K562 (cell line): ENCODE results near the gene MRPL58. TPM values are rescaled to one million over a fixed set of nuclear protein-coding genes. Genes with fewer than 3 reads are reported as not detected.

Experiments
- ATF1 ChIP-seq, 2 experiments: fragments of 450-650 bp in 1 of 2; IDR thresholded peaks; 2 replicates each; pipeline ENCODE4 v1.6.1; 2016; ENCODE audit warnings: missing compliant biosample characterization in 1 of 2, missing genetic modification characterization in 1 of 2
- EP300 ChIP-seq: IDR thresholded peaks from 2 replicates; pipeline ENCODE4 v1.6.1; 2012; ENCODE audit warnings: low read length, improper control_type of control experiment
- ESRRA ChIP-seq: fragments of 450-650 bp; IDR thresholded peaks from 2 replicates; pipeline ENCODE4 v1.6.1; 2014; ENCODE audit warnings: low read depth, mild to moderate bottlenecking, moderate library complexity, borderline replicate concordance
- HDAC2 ChIP-seq: fragments of 450-650 bp; IDR thresholded peaks from 2 replicates; pipeline ENCODE4 v1.6.1; 2016; ENCODE audit warnings: mild to moderate bottlenecking
- MXD1 ChIP-seq: fragments of 250-450 bp; sonication (Bioruptor Pico); IDR thresholded peaks from 2 replicates; pipeline ENCODE4 v1.8.0; 2021; ENCODE audit warnings: borderline replicate concordance, mild to moderate bottlenecking, moderate library complexity; ENCODE audit not compliant: poor library complexity, severe bottlenecking
- PHTF2 ChIP-seq: fragments of 250-450 bp; sonication (Bioruptor Pico); IDR thresholded peaks from 2 replicates; pipeline ENCODE4 v1.5.0; 2021; ENCODE audit warnings: mild to moderate bottlenecking
- RAD21 ChIP-seq, 2 experiments: fragments of 250-450 bp in 1 of 2; fragments of 450-650 bp in 1 of 2; sonication (Bioruptor Pico) in 1 of 2; formaldehyde crosslinking in 1 of 2; IDR thresholded peaks in 1 of 2; conservative IDR thresholded peaks in 1 of 2; 2 replicates each; pipeline versions ENCODE4 v1.4.0 to v1.8.0; 2020 to 2022; ENCODE audit warnings: mild to moderate bottlenecking in 2 of 2, moderate library complexity in 1 of 2
- XRCC3 ChIP-seq: fragments of 450-650 bp; IDR thresholded peaks from 2 replicates; pipeline ENCODE4 v1.6.1; 2017; ENCODE audit warnings: mild to moderate bottlenecking, moderate library complexity
- polyA plus RNA-seq, 8 experiments: library from polyadenylated mRNA; depleted of rRNA in 4 of 8; stranded (reverse) in 5 of 8; unstranded in 3 of 8; fragments of >200 nt; fragmentation: Nextera tagmentation in 2 of 8; fragmentation: Illumina TruSeq in 1 of 8; extraction: Ambion mirVana in 2 of 8; extraction: Trizol in 1 of 8; gene quantifications; 2 replicates each; pipeline versions ENCODE4 v1.2.1 to v1.2.3, GENCODE V29; 2011 to 2014; ENCODE audit warnings: inconsistent platforms in 1 of 8, missing spikeins in 1 of 8
- total RNA-seq, 7 experiments: library from RNA; depleted of rRNA in 6 of 7; stranded (reverse); fragments of >200 nt in 6 of 7; fragmentation: Illumina TruSeq in 2 of 7; extraction: Trizol in 2 of 7; gene quantifications; 2 replicates each; pipeline versions ENCODE4 v1.2.1 to v1.2.3, GENCODE V29; 2011 to 2021; ENCODE audit warnings: low replicate concordance in 1 of 7
- TF ChIP-seq, protein P1 (sequence below): sonication (generic); formaldehyde crosslinking; IDR thresholded peaks from 2 replicates; pipeline ENCODE4 v1.8.0; 2022; ENCODE audit warnings: missing genetic modification reagents, mild to moderate bottlenecking, borderline replicate concordance
- TF ChIP-seq, protein P2 (sequence below): IDR thresholded peaks from 2 replicates; pipeline ENCODE4 v1.6.1; 2016; ENCODE audit warnings: missing genetic modification characterization, missing compliant biosample characterization
- TF ChIP-seq, protein P3 (sequence below), 2 experiments: fragments of 450-650 bp; IDR thresholded peaks; 2 replicates each; pipeline ENCODE4 v1.6.1; 2016
- TF ChIP-seq, protein P4 (sequence below), 2 experiments: fragments of 450-650 bp; formaldehyde crosslinking in 1 of 2; IDR thresholded peaks; 2 replicates each; pipeline versions ENCODE4 v1.4.0 to v1.6.1; 2014 to 2020; ENCODE audit warnings: mild to moderate bottlenecking in 2 of 2, borderline replicate concordance in 1 of 2, low read depth in 1 of 2

MRPL58 gene
- total and polyA plus RNA-seq, 9 of the 15 experiments (the other 6 are each of a cell fraction or from before 2014, with no cell fraction given), result 30.8 to 107 (median 72.4) TPM

DNA sequence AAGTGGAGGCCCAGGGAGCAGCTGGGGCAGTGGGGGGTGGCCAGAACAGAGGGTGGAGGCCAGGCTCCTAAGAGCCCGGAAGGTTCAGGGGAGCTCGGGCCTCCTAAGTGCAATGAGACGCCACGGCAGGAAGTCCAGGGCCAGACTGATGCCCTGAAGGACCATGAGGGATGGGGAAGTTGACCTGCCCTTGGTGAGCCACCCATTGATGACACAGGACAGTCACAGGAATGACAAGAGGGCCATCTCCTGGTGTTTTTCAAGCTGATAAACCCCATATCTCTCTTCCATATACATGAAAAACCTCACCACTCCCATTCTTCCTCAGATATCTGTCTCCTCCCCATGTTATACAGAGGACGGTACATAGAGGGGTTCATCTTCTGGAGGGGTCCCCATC lies 5.8 kb upstream of the MRPL58 start (continued):
- TF ChIP-seq HDAC2 (0 out of 2 replicates have a peak, but pooled peaks have one; percentile 16), RAD21 (CRISPR knock-in tag; conservative IDR thresholded peaks at IDR 0.05 in 1 of 2, IDR thresholded peaks at IDR 0.05 in 1 of 2) (peak; percentile 89 to 96), MXD1 (CRISPR knock-in tag) (no peak), ATF1 (CRISPR knock-in tag; IDR thresholded peaks at IDR 0.05) (no peak), ATF1 (tag; IDR thresholded peaks at IDR 0.05) (peak; percentile 40), XRCC3 (no peak), EP300 (no peak), ESRRA (peak; percentile 85), PHTF2 (no peak)
- TF ChIP-seq, protein P1, sequence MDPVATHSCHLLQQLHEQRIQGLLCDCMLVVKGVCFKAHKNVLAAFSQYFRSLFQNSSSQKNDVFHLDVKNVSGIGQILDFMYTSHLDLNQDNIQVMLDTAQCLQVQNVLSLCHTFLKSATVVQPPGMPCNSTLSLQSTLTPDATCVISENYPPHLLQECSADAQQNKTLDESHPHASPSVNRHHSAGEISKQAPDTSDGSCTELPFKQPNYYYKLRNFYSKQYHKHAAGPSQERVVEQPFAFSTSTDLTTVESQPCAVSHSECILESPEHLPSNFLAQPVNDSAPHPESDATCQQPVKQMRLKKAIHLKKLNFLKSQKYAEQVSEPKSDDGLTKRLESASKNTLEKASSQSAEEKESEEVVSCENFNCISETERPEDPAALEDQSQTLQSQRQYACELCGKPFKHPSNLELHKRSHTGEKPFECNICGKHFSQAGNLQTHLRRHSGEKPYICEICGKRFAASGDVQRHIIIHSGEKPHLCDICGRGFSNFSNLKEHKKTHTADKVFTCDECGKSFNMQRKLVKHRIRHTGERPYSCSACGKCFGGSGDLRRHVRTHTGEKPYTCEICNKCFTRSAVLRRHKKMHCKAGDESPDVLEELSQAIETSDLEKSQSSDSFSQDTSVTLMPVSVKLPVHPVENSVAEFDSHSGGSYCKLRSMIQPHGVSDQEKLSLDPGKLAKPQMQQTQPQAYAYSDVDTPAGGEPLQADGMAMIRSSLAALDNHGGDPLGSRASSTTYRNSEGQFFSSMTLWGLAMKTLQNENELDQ (CRISPR knock-in tag), result no peak
- TF ChIP-seq, protein P2, sequence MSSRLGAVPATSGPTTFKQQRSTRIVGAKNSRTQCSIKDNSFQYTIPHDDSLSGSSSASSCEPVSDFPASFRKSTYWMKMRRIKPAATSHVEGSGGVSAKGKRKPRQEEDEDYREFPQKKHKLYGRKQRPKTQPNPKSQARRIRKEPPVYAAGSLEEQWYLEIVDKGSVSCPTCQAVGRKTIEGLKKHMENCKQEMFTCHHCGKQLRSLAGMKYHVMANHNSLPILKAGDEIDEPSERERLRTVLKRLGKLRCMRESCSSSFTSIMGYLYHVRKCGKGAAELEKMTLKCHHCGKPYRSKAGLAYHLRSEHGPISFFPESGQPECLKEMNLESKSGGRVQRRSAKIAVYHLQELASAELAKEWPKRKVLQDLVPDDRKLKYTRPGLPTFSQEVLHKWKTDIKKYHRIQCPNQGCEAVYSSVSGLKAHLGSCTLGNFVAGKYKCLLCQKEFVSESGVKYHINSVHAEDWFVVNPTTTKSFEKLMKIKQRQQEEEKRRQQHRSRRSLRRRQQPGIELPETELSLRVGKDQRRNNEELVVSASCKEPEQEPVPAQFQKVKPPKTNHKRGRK, result no peak
- TF ChIP-seq, protein P3, sequence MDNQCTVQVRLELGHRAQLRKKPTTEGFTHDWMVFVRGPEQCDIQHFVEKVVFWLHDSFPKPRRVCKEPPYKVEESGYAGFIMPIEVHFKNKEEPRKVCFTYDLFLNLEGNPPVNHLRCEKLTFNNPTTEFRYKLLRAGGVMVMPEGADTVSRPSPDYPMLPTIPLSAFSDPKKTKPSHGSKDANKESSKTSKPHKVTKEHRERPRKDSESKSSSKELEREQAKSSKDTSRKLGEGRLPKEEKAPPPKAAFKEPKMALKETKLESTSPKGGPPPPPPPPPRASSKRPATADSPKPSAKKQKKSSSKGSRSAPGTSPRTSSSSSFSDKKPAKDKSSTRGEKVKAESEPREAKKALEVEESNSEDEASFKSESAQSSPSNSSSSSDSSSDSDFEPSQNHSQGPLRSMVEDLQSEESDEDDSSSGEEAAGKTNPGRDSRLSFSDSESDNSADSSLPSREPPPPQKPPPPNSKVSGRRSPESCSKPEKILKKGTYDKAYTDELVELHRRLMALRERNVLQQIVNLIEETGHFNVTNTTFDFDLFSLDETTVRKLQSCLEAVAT (IDR thresholded peaks at IDR 0.05), result no peak
- TF ChIP-seq, protein P4, sequence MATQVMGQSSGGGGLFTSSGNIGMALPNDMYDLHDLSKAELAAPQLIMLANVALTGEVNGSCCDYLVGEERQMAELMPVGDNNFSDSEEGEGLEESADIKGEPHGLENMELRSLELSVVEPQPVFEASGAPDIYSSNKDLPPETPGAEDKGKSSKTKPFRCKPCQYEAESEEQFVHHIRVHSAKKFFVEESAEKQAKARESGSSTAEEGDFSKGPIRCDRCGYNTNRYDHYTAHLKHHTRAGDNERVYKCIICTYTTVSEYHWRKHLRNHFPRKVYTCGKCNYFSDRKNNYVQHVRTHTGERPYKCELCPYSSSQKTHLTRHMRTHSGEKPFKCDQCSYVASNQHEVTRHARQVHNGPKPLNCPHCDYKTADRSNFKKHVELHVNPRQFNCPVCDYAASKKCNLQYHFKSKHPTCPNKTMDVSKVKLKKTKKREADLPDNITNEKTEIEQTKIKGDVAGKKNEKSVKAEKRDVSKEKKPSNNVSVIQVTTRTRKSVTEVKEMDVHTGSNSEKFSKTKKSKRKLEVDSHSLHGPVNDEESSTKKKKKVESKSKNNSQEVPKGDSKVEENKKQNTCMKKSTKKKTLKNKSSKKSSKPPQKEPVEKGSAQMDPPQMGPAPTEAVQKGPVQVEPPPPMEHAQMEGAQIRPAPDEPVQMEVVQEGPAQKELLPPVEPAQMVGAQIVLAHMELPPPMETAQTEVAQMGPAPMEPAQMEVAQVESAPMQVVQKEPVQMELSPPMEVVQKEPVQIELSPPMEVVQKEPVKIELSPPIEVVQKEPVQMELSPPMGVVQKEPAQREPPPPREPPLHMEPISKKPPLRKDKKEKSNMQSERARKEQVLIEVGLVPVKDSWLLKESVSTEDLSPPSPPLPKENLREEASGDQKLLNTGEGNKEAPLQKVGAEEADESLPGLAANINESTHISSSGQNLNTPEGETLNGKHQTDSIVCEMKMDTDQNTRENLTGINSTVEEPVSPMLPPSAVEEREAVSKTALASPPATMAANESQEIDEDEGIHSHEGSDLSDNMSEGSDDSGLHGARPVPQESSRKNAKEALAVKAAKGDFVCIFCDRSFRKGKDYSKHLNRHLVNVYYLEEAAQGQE (IDR thresholded peaks at IDR 0.05; ENCODE audit: borderline replicate concordance), result peak; percentile 87
- TF ChIP-seq, protein P4 (CRISPR knock-in tag; IDR thresholded peaks at IDR 0.05; ENCODE audit: low read depth), result no peak
